Measurements from ENCODE around the gene RETREG3.
"Not testable (repeated sequence)": the region's sequence is repeated elsewhere in the genome, so short reads cannot be mapped to it uniquely, and the experiment has no call there.

Gene RETREG3

GRCh38 chr17:42573095-42573494, 36.1 kb downstream of the RETREG3 start:
- DNase-seq (ENCODE audit: low spot score), result no peak

- no peak for DNase-seq (ENCODE audit: low spot score)
These were observed 37.5 kb downstream of the RETREG3 start for GRCh38 chr17:42571435-42572225.

GRCh38 chr17:42568341-42569111, 40.6 kb downstream of the RETREG3 start:
- DNase-seq (ENCODE audit: low spot score), result no peak

- peak; percentile 95 for DNase-seq (ENCODE audit: low spot score)
These were observed 42.1 kb downstream of the RETREG3 start, which contains the start of gene MLX for GRCh38 chr17:42566883-42567573. Gene MLX (plus strand): TSS chr17:42567100. CDS start chr17:42567125, 25 bp downstream.

- no peak for DNase-seq (ENCODE audit: low spot score)
These were observed 42.8 kb downstream of the RETREG3 start for GRCh38 chr17:42566215-42566882.

GRCh38 chr17:42565523-42566214, 43.5 kb downstream of the RETREG3 start:
- no peak for DNase-seq (ENCODE audit: low spot score)

GRCh38 chr17:42564815-42565522, 44.2 kb downstream of the RETREG3 start:
- DNase-seq (ENCODE audit: low spot score), result no peak

- DNase-seq (ENCODE audit: low spot score), result no peak
These were observed 45.2 kb downstream of the RETREG3 start for GRCh38 chr17:42563950-42564349.

- DNase-seq (ENCODE audit: low spot score), result no peak
These were observed 45.6 kb downstream of the RETREG3 start for GRCh38 chr17:42563543-42563942.

GRCh38 chr17:42563143-42563509, 46.0 kb downstream of the RETREG3 start:
- no peak for DNase-seq (ENCODE audit: low spot score)

- DNase-seq (ENCODE audit: low spot score), result no peak
These were observed 46.6 kb downstream of the RETREG3 start for GRCh38 chr17:42562388-42563142.

- peak; percentile 97 for DNase-seq (ENCODE audit: low spot score)
These were observed 47.2 kb downstream of the RETREG3 start, which contains the start of gene COASY for GRCh38 chr17:42561897-42562387. Gene COASY (plus strand): TSS chr17:42562148. CDS start chr17:42562623, 475 bp downstream.

- no peak for DNase-seq (ENCODE audit: low spot score)
These were observed 48.9 kb downstream of the RETREG3 start for GRCh38 chr17:42560246-42560645.

GRCh38 chr17:42559075-42559474, 50.1 kb downstream of the RETREG3 start:
- no peak for DNase-seq (ENCODE audit: low spot score)

- DNase-seq (ENCODE audit: low spot score), result not testable (repeated sequence)
These were observed 53.1 kb downstream of the RETREG3 start for GRCh38 chr17:42555961-42556617.

GRCh38 chr17:42555122-42555622, 54.0 kb downstream of the RETREG3 start:
- DNase-seq (ENCODE audit: low spot score), result no peak

GRCh38 chr17:42554250-42555121, 54.7 kb downstream of the RETREG3 start:
- DNase-seq (ENCODE audit: low spot score), result peak; percentile 92

GRCh38 chr17:42553866-42554249, 55.3 kb downstream of the RETREG3 start:
- DNase-seq (ENCODE audit: low spot score), result no peak

Measured in left forelimb (tissue), 1 donor.